ENCODE measurements around the gene IMPDH2. TPM values are rescaled to one million over a fixed set of nuclear protein-coding genes. Genes with fewer than 3 reads are reported as not detected.
A peak's percentile ranks its signal among the peaks of the same experiment; 100 is the strongest.

IMPDH2 gene
- total RNA-seq, 1 experiment from 2014 or later = 576 TPM

DNA sequence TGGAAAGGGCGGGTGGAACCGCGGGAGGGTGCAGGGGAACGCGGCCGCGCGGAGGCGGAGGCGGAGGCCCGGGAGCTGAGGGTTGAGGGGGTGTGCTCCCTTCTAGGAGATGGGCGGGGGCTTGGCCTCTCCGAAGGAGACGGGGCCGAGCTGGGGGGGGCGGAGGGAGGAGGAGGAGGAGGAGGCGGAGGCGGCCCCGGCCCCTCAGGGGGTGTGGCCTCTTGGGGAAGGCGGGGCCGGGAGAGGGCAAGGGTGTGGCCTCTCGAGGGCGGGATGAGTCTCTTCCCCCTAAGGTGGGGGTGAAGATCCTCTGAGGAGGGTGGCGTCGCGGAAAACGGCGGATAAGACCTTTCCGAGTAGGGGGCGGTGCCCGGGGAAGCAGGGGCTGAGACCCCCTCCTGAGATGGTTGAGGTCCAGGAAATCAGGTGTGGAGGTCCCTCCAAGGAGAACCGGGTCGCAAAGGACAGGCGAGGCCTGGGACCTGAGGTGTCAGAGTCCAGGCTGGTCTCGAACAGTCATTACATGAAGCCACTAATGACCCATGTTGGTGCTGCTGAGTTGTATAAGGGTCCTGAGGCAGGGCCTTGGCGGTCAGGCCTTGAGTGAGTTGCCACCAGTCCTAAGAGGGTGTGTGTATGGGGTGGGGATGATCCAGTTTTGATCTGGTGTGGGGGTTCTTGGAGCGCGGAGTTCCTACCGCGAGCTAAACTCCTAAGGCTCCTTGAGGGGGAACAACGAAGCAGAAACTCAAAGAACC, 21.2 kb downstream of the IMPDH2 start:
- H3K9me3 ChIP-seq (ENCODE audit: low read length) = no peaks in the 10 kb centered on the region
- CTCF ChIA-PET = interaction anchor here (0.6 to 1.4 kb wide), 4 partner anchors 10 to 87 kb away, joined by 3 to 15 read pairs (median 5); partner anchors contain the start of gene P4HTM
- ATAC-seq (peak; percentile 56), DNase-seq (peak; percentile 90)
- H3K9me2 ChIP-seq (replicated peaks; ENCODE audit: low read length) = no peaks in the 10 kb centered on the region
- no peaks in the 10 kb centered on the region for H3K27me3 ChIP-seq (ENCODE audit: low read length)
- H2AFZ ChIP-seq (ENCODE audit: low read length) = peak overlapping the region; percentile 94
- BruUV-seq (replicated peaks) = no TSS peak
- no peaks in the 10 kb centered on the region for H3F3A ChIP-seq (ENCODE audit: low read length, unreplicated experiment)
- H3K27ac ChIP-seq (ENCODE audit: low read length) = peak overlapping the region; percentile 89
- H3K4me2 ChIP-seq (ENCODE audit: low read length) = peak overlapping the region; percentile 99
- intact Hi-C loops (cut with micrococcal nuclease) = loop anchor here (1.0 kb wide), 2 partner anchors 13 to 17 kb away; no protein-coding TSS in a partner anchor
- H3K4me1 ChIP-seq (ENCODE audit: insufficient read depth, low read length) = peaks cover 17% of the 10 kb centered on the region
- H4K20me1 ChIP-seq (ENCODE audit: low read length) = peaks cover 20% of the 10 kb centered on the region
- H3K9ac ChIP-seq (ENCODE audit: low read length) = peak overlapping the region; percentile 99
- H3K36me3 ChIP-seq (ENCODE audit: low read depth, low read length) = peaks cover 17% of the 10 kb centered on the region; the same call in 1 of the 2 replicates
- POLR2A ChIA-PET (ENCODE audit: unreplicated experiment) = interaction anchor here (0.5 to 2.1 kb wide), 10 partner anchors 8 to 960 kb away, joined by 3 to 51 read pairs (median 4); partner anchors contain the start of genes IMPDH2, NDUFAF3 and QRICH1
- peak overlapping the region; percentile 79 for H3K4me3 ChIP-seq (ENCODE audit: low read length)
- TF ChIP-seq EZH2phosphoT487 (IDR thresholded peaks at IDR 0.05; ENCODE audit: borderline replicate concordance, low read length) (no peak), EZH2 (IDR thresholded peaks at IDR 0.05; ENCODE audit: low read length, unreplicated experiment) (no peak)
- TF ChIP-seq, protein P1, sequence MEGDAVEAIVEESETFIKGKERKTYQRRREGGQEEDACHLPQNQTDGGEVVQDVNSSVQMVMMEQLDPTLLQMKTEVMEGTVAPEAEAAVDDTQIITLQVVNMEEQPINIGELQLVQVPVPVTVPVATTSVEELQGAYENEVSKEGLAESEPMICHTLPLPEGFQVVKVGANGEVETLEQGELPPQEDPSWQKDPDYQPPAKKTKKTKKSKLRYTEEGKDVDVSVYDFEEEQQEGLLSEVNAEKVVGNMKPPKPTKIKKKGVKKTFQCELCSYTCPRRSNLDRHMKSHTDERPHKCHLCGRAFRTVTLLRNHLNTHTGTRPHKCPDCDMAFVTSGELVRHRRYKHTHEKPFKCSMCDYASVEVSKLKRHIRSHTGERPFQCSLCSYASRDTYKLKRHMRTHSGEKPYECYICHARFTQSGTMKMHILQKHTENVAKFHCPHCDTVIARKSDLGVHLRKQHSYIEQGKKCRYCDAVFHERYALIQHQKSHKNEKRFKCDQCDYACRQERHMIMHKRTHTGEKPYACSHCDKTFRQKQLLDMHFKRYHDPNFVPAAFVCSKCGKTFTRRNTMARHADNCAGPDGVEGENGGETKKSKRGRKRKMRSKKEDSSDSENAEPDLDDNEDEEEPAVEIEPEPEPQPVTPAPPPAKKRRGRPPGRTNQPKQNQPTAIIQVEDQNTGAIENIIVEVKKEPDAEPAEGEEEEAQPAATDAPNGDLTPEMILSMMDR (conservative IDR thresholded peaks at IDR 0.05; ENCODE audit: low read depth, low read length) = no peak
- peaks cover 64% of the 10 kb centered on the region for H3K79me2 ChIP-seq (ENCODE audit: low read length)

DNA sequence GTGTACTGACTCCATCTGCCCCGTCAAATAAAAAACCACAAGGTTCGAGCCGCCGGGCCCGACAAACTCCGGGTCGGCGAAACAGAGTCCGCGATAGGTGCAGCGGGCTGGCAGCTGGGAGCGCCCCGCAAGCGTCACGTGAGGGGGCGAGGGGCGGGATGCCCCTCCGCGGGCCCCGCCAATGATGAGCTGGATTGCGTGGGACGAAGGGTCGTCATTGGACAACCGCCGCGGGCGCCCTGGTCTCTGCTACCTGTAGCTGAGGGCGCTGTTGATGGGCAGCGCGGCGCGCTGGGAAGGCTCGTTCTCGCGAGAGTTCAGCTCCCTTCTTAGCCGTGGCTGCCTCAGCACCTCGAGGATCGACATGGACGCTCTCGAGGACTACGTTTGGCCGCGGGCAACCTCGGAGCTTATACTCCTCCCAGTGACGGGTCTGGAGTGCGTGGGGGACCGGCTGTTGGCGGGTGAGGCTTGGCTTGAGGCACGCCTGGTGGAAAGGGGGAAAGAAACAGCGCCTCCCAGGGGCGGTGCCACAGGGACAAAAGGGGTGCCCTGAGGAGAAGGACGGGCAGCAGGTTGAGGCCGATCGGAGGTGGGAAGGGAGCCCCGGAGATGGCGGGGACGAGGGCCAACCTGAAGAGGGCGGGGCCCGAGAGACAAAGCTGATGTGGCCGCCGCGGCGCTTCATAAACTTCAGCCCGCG, 22.0 kb downstream of the IMPDH2 start, which contains the start of gene WDR6:
WDR6 (plus strand) TSS at position 324 of the 703 bp plus-strand sequence; CDS start at position 365, 41 bp downstream.
- CTCF ChIA-PET = interaction anchor here (0.6 to 1.4 kb wide), 7 partner anchors 10 to 447 kb away, joined by 3 to 15 read pairs (median 5); partner anchors contain the start of genes NDUFAF3 and P4HTM
- H3K4me3 ChIP-seq (ENCODE audit: low read length) = peak within 1 kb of the TSS; percentile 79
- no peaks in the 10 kb centered on the region for H3K9me3 ChIP-seq (ENCODE audit: low read length)
- peaks cover 18% of the 10 kb centered on the region for H4K20me1 ChIP-seq (ENCODE audit: low read length)
- no TSS peak for BruUV-seq (replicated peaks)
- peak within 1 kb of the TSS; percentile 99 for H3K4me2 ChIP-seq (ENCODE audit: low read length)
- no peak for TF ChIP-seq EZH2phosphoT487 (IDR thresholded peaks at IDR 0.05; ENCODE audit: borderline replicate concordance, low read length)
- TF ChIP-seq, protein P1 (conservative IDR thresholded peaks at IDR 0.05; ENCODE audit: low read depth, low read length) = peak; percentile 55
- H3K79me2 ChIP-seq (ENCODE audit: low read length) = peaks cover 57% of the 10 kb centered on the region
- no peaks in the 10 kb centered on the region for H3F3A ChIP-seq (ENCODE audit: low read length, unreplicated experiment)
- intact Hi-C loops (cut with micrococcal nuclease) = loop anchor here (1.0 kb wide), 2 partner anchors 14 to 16 kb away; no protein-coding TSS in a partner anchor
- POLR2A ChIA-PET (ENCODE audit: unreplicated experiment) = interaction anchor here (0.5 to 2.1 kb wide), 19 partner anchors 8 to 959 kb away, joined by 3 to 51 read pairs (median 4); partner anchors contain the start of genes IMPDH2, LAMB2, NDUFAF3 and P4HTM
- DNase-seq (peak; percentile 99), ATAC-seq (peak; percentile 89)
- H2AFZ ChIP-seq (ENCODE audit: low read length) = peak within 1 kb of the TSS; percentile 94
- H3K9ac ChIP-seq (ENCODE audit: low read length) = peak within 1 kb of the TSS; percentile 99
- no peaks in the 10 kb centered on the region for H3K9me2 ChIP-seq (replicated peaks; ENCODE audit: low read length)
- peak within 1 kb of the TSS; percentile 89 for H3K27ac ChIP-seq (ENCODE audit: low read length)
- H3K4me1 ChIP-seq (ENCODE audit: insufficient read depth, low read length) = peaks cover 17% of the 10 kb centered on the region
- H3K27me3 ChIP-seq (ENCODE audit: low read length) = no peaks in the 10 kb centered on the region
- H3K36me3 ChIP-seq (ENCODE audit: low read depth, low read length) = peaks cover 11% of the 10 kb centered on the region; the same call in 1 of the 2 replicates

Measured in PC-3 (cell line).